T-cell (primary cell): ENCODE measurements around the gene CD302. TPM values are rescaled to one million over a fixed set of nuclear protein-coding genes. Genes with fewer than 3 reads are reported as not detected.

ENCODE experiments used
- ATAC-seq, 4 experiments: fragments of 200-7000 bp in 3 of 4; fragments of 150-1000 bp in 1 of 4; cut with Tn5 transposase; replicated peaks in 1 of 4; 1 replicate in 3 of 4; 2 replicates in 1 of 4; pipeline ENCODE4 v1.10.0; 2021; ENCODE audit warnings: moderate library complexity in 3 of 4, mild to moderate bottlenecking in 2 of 4, moderate number of reproducible peaks in 1 of 4
- CTCF ChIA-PET, 2 donors: fragments of 300-600 bp; sonication (Branson Sonifier 250); formaldehyde crosslinking; loops; one replicate each; lab custom pipeline; 2022; ENCODE audit warnings: antibody characterized with exemption in 2 of 2; lab: Charles Lee
- POLR2A ChIA-PET, 2 donors: fragments of 300-600 bp; sonication (Branson Sonifier 250); formaldehyde crosslinking; loops; one replicate each; lab custom pipeline; 2022; ENCODE audit warnings: antibody characterized with exemption in 2 of 2; lab: Charles Lee
- DNase-seq, 35 experiments: peaks; one replicate each; pipeline versions ENCODE4 v3.0.0 to v3.0.0-alpha.2; 2013 to 2023
- H3K27ac ChIP-seq: one replicate; pipeline ENCODE4 v1.5.1; 2013; ENCODE audit warnings: low read length
- H3K27me3 ChIP-seq, 2 experiments: replicated peaks in 1 of 2; 1 replicate in 1 of 2; 2 replicates in 1 of 2; pipeline versions ENCODE4 v1.6.1 to v1.7.0; 2013; ENCODE audit warnings: low read length in 1 of 2, mixed read lengths in 1 of 2; ENCODE audit not compliant: control insufficient read depth in 2 of 2, insufficient read depth in 2 of 2; ENCODE audit errors: extremely low read depth in 1 of 2
- H3K36me3 ChIP-seq, 2 donors: 1 replicate in 1 of 2; 2 replicates in 1 of 2; pipeline versions ENCODE4 v1.6.1 to v1.7.0; 2013; ENCODE audit warnings: low read length in 1 of 2; ENCODE audit not compliant: control insufficient read depth in 2 of 2, insufficient read depth in 1 of 2; ENCODE audit errors: extremely low read depth in 1 of 2
- H3K4me1 ChIP-seq, 2 experiments: 1 replicate in 1 of 2; 2 replicates in 1 of 2; pipeline versions ENCODE4 v1.6.1 to v1.7.0; 2013; ENCODE audit warnings: low read length in 2 of 2, mixed read lengths in 1 of 2; ENCODE audit not compliant: insufficient read depth in 2 of 2, control insufficient read depth in 1 of 2; ENCODE audit errors: extremely low read depth in 1 of 2
- H3K4me3 ChIP-seq, 2 donors: 1 replicate in 1 of 2; 2 replicates in 1 of 2; pipeline versions ENCODE4 v1.5.1 to v1.7.0; 2013; ENCODE audit warnings: mild to moderate bottlenecking in 2 of 2, low read length in 1 of 2, moderate library complexity in 1 of 2; ENCODE audit not compliant: control insufficient read depth in 1 of 2; ENCODE audit errors: extremely low read depth in 1 of 2
- H3K9me3 ChIP-seq: 2 replicates; pipeline ENCODE4 v1.7.0; 2013
- H3K27ac Mint-ChIP-seq, 2 donors: one replicate each; pipeline ENCODE4 v1.8.0; 2020 to 2021; ENCODE audit warnings: mild to moderate bottlenecking in 2 of 2, mixed read lengths in 2 of 2
- H3K27me3 Mint-ChIP-seq, 2 donors: one replicate each; pipeline ENCODE4 v1.8.0; 2021 to 2022; ENCODE audit warnings: mixed read lengths in 2 of 2
- H3K36me3 Mint-ChIP-seq: one replicate; pipeline ENCODE4 v1.8.0; 2021; ENCODE audit warnings: mixed read lengths
- H3K4me1 Mint-ChIP-seq, 3 donors: one replicate each; pipeline ENCODE4 v1.8.0; 2020 to 2022; ENCODE audit warnings: mixed read lengths in 3 of 3, mild to moderate bottlenecking in 1 of 3
- H3K4me3 Mint-ChIP-seq, 3 donors: one replicate each; pipeline ENCODE4 v1.8.0; 2020 to 2022; ENCODE audit warnings: mild to moderate bottlenecking in 3 of 3, mixed read lengths in 3 of 3, moderate library complexity in 3 of 3
- H3K9me3 Mint-ChIP-seq, 3 donors: one replicate each; pipeline ENCODE4 v1.8.0; 2020 to 2022; ENCODE audit warnings: mixed read lengths in 3 of 3
- whole genome bisulfite sequencing: methylation state at CpG from one replicate; pipeline ENCODE4 v1.1.5; 2013; ENCODE audit warnings: missing lambda C conversion rate; ENCODE audit not compliant: insufficient coverage; 5-methylcytosine and 5-hydroxymethylcytosine counted together
- total RNA-seq, 35 experiments: library from RNA in 6 of 35; stranded (reverse) in 6 of 35; fragments of 120-200 nt in 1 of 35; gene quantifications; one replicate each; pipeline versions ENCODE4 v1.2.1 to v1.2.4 and lab custom pipeline; 2013 to 2026

CD302 gene
- total RNA-seq, 5 donors from 2014 or later (not counting 1 experiment from before 2014, with no cell fraction given), result 1.0 to 1.6 (median 1.2) TPM

DNA sequence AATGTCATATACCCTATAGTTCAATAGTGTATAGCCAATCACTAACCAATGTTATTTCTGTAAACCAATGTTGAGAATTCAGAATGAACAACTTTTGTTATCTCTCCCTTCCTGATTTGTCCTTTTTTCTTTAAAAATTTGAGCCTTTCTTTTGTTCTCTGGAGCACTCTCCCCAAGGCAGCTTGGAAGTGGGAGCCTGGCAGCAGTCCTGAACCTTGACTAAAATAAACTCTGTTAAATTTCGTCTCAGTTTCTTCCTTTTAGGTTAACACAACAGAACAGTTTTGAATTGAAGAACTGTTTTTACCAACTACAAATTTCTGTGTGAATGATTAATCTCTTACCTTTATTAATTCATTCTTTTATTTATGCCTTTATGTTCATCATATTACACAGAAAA, 35.9 kb downstream of the CD302 start:
- Histone ChIP-seq H3K4me1 (no peaks in the 10 kb centered on the region), H3K27me3 (no peaks in the 10 kb centered on the region), H3K36me3 (peaks cover 0 to 71% of the 10 kb centered on the region in 2 donors), H3K27ac (no peak overlapping the region), H3K9me3 (no peaks in the 10 kb centered on the region), H3K4me3 (no peak overlapping the region)
- DNase-seq (no peak), ATAC-seq (no peak)
- Mint-ChIP-seq H3K9me3 (no peaks in the 10 kb centered on the region), H3K36me3 (peaks cover 65% of the 10 kb centered on the region), H3K4me3 (no peak overlapping the region), H3K27me3 (no peaks in the 10 kb centered on the region), H3K27ac (peak overlapping the region in 1 of 2 donors; percentile 66), H3K4me1 (peaks cover 6 to 20% (median 16%) of the 10 kb centered on the region in 3 donors)
- ChIA-PET POLR2A (interaction anchor here in 1 of 2 donors (0.5 kb wide), 1 partner anchor 38 kb away, joined by 3 read pairs; no protein-coding TSS in a partner anchor), CTCF (interaction anchor here (0.5 to 0.7 kb wide), 2 partner anchors 140 to 241 kb away, joined by 3 to 4 read pairs; no protein-coding TSS in a partner anchor)
- no CpG with 5 or more reads among the region's 1 CpG for WGBS

DNA sequence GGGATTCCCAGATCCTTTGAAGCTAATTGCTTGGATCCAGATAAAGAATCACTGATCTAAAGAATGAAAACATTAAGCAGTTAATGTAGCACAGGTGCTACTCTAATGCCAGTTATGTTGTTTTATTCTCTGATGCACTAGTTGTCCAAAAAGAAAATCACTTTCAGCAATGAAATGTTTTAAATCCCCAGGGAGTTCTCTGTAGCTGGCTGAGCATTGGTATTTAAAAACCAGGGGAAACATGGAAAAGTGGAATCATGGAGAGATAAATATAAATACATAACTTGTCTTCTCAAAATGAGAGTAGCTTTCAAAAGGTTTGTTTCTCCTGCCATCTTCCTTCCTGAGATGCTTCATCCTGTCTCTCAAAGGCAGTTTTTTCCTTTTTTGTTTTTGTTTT, 37.7 kb downstream of the CD302 start:
- Histone ChIP-seq H3K27me3 (no peaks in the 10 kb centered on the region), H3K9me3 (no peaks in the 10 kb centered on the region), H3K4me3 (no peak overlapping the region), H3K27ac (no peak overlapping the region), H3K4me1 (no peaks in the 10 kb centered on the region), H3K36me3 (peaks cover 0 to 71% of the 10 kb centered on the region in 2 donors)
- ATAC-seq (no peak), DNase-seq (no peak)
- ChIA-PET CTCF (interaction anchor here in 1 of 2 donors (0.6 to 0.7 kb wide), 2 partner anchors 99 to 230 kb away, joined by 3 to 4 read pairs; no protein-coding TSS in a partner anchor), POLR2A (interaction anchor here in 1 of 2 donors (0.6 to 0.7 kb wide), 2 partner anchors 32 to 585 kb away, joined by 3 read pairs; no protein-coding TSS in a partner anchor)
- peaks cover 53% of the 10 kb centered on the region for H3K36me3 Mint-ChIP-seq
- H3K9me3 Mint-ChIP-seq, result no peaks in the 10 kb centered on the region
- no peak overlapping the region for H3K4me3 Mint-ChIP-seq
- peak overlapping the region in 1 of 2 donors; percentile 24 for H3K27ac Mint-ChIP-seq
- peaks cover 6 to 20% (median 16%) of the 10 kb centered on the region in 3 donors for H3K4me1 Mint-ChIP-seq
- H3K27me3 Mint-ChIP-seq, result no peaks in the 10 kb centered on the region

GRCh38 chr2:159759577-159759976, 38.4 kb downstream of the CD302 start:
- ChIA-PET POLR2A (interaction anchor here (0.5 to 1.3 kb wide), 9 partner anchors 12 to 585 kb away, joined by 3 to 6 read pairs (median 3); no protein-coding TSS in a partner anchor), CTCF (interaction anchor here in 1 of 2 donors (0.9 kb wide), 1 partner anchor 162 kb away, joined by 3 read pairs; no protein-coding TSS in a partner anchor)
- H3K36me3 ChIP-seq, result peaks cover 4 to 67% of the 10 kb centered on the region in 2 donors
- no peak overlapping the region for H3K4me3 ChIP-seq
- no peaks in the 10 kb centered on the region for H3K9me3 ChIP-seq
- DNase-seq, result no peak
- H3K27ac ChIP-seq, result no peak overlapping the region
- WGBS, result no CpG with 5 or more reads among the region's 3 CpGs
- H3K4me1 Mint-ChIP-seq, result peaks cover 6 to 20% (median 16%) of the 10 kb centered on the region in 3 donors
- H3K27ac Mint-ChIP-seq, result no peak overlapping the region
- H3K4me1 ChIP-seq, result no peaks in the 10 kb centered on the region
- no peaks in the 10 kb centered on the region for H3K27me3 ChIP-seq
- H3K4me3 Mint-ChIP-seq, result no peak overlapping the region
- ATAC-seq, result no peak
- no peaks in the 10 kb centered on the region for H3K27me3 Mint-ChIP-seq
- H3K36me3 Mint-ChIP-seq, result peaks cover 50% of the 10 kb centered on the region
- H3K9me3 Mint-ChIP-seq, result no peaks in the 10 kb centered on the region

DNA sequence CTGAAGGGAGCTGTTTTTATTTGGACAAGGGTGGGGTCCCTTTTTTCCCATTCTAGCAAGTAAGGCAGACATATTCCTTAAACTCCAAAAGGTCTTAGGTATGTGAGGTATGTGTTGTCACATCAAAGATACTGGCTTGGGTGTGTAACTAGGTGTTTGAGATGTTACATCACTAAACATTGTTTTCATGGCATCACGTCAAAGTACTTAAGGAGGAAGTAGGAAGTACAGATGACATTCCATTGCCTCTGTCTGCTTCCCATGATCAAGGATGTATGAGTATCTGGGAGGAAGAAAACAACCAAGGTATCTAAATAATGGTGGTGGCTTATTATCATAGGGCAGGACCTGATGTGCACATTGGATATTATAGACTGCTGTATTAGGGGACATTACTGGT, 39.3 kb downstream of the CD302 start:
- POLR2A ChIA-PET, result interaction anchor here in 1 of 2 donors (0.7 to 1.3 kb wide), 4 partner anchors 14 to 43 kb away, joined by 3 to 5 read pairs (median 4); no protein-coding TSS in a partner anchor
- CTCF ChIA-PET, result interaction anchor here in 1 of 2 donors (0.9 kb wide), 1 partner anchor 163 kb away, joined by 3 read pairs; no protein-coding TSS in a partner anchor
- H3K27me3 Mint-ChIP-seq, result no peaks in the 10 kb centered on the region

DNA sequence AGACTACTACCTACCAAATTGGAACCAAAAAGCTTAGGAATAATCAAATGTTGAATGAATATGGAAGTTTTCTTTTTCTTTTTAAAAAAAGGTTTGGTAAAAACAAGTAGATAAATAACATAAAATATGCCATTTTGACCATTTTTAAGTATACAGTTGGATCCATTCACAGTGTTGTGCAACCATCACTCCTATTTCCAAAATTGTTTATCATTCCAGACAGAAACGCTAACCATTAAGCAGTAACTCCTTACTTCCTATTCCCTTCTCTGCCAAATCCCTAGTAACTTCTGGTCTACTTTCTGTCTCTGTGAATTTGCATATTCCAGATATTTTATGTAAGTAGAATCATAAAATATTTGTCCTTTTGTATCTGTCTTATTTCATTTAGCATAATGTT, 39.8 kb downstream of the CD302 start:
- Histone ChIP-seq H3K27ac (no peak overlapping the region), H3K9me3 (no peaks in the 10 kb centered on the region), H3K4me1 (no peaks in the 10 kb centered on the region), H3K4me3 (no peak overlapping the region), H3K27me3 (no peaks in the 10 kb centered on the region), H3K36me3 (peaks cover 4 to 72% of the 10 kb centered on the region in 2 donors)
- no peak for DNase-seq
- no peak for ATAC-seq
- no CpG with 5 or more reads among the region's 1 CpG for WGBS
- Mint-ChIP-seq H3K36me3 (peaks cover 44% of the 10 kb centered on the region), H3K4me3 (no peak overlapping the region), H3K27me3 (no peaks in the 10 kb centered on the region), H3K4me1 (peaks cover 6 to 16% (median 15%) of the 10 kb centered on the region in 3 donors), H3K27ac (peak overlapping the region; percentile 13 to 47), H3K9me3 (no peaks in the 10 kb centered on the region)
- ChIA-PET POLR2A (no interaction called here), CTCF (no interaction called here)

More for the DNA sequence above, 39.3 kb downstream of the CD302 start:
- Histone ChIP-seq H3K27ac (no peak overlapping the region), H3K27me3 (no peaks in the 10 kb centered on the region), H3K4me1 (no peaks in the 10 kb centered on the region), H3K4me3 (no peak overlapping the region), H3K36me3 (peaks cover 4 to 71% of the 10 kb centered on the region in 2 donors), H3K9me3 (no peaks in the 10 kb centered on the region)
- no peak overlapping the region for H3K4me3 Mint-ChIP-seq
- H3K4me1 Mint-ChIP-seq, result peaks cover 6 to 18% (median 16%) of the 10 kb centered on the region in 3 donors
- DNase-seq (no peak), ATAC-seq (no peak)
- no peaks in the 10 kb centered on the region for H3K9me3 Mint-ChIP-seq
- peaks cover 47% of the 10 kb centered on the region for H3K36me3 Mint-ChIP-seq
- H3K27ac Mint-ChIP-seq, result peak overlapping the region in 1 of 2 donors; percentile 47
- 90% methylated on average over 1 of the region's 1 CpG for WGBS

- Mint-ChIP-seq H3K9me3 (no peaks in the 10 kb centered on the region), H3K27ac (no peak overlapping the region), H3K4me1 (peaks cover 9 to 30% (median 28%) of the 10 kb centered on the region in 3 donors), H3K36me3 (peaks cover 54% of the 10 kb centered on the region), H3K4me3 (no peak overlapping the region), H3K27me3 (no peaks in the 10 kb centered on the region)
- ChIA-PET CTCF (interaction anchor here in 1 of 2 donors (0.9 kb wide), 1 partner anchor 9 kb away, joined by 4 read pairs; no protein-coding TSS in a partner anchor), POLR2A (interaction anchor here in 1 of 2 donors (0.7 kb wide), 1 partner anchor 88 kb away, joined by 6 read pairs; no protein-coding TSS in a partner anchor)
- no peaks in the 10 kb centered on the region for H3K9me3 ChIP-seq
- peak in 1 of 35 experiments; percentile 14 for DNase-seq
- H3K36me3 ChIP-seq, result peaks cover 4 to 73% of the 10 kb centered on the region in 2 donors
- no peak overlapping the region for H3K27ac ChIP-seq
- ATAC-seq, result peak in 2 of 4 experiments; percentile 49 to 63
- no peak overlapping the region for H3K4me3 ChIP-seq
- H3K4me1 ChIP-seq, result no peaks in the 10 kb centered on the region
- H3K27me3 ChIP-seq, result no peaks in the 10 kb centered on the region
These were observed 42.2 kb downstream of the CD302 start for GRCh38 chr2:159755788-159756187.
